ENCODE data around the gene NCK2. TPM values are rescaled to one million over a fixed set of nuclear protein-coding genes. Genes with fewer than 3 reads are reported as not detected.
A peak's percentile ranks its signal among the peaks of the same experiment; 100 is the strongest.

NCK2 gene
- total RNA-seq, 1 experiment from 2014 or later, result 89.7 TPM

DNA sequence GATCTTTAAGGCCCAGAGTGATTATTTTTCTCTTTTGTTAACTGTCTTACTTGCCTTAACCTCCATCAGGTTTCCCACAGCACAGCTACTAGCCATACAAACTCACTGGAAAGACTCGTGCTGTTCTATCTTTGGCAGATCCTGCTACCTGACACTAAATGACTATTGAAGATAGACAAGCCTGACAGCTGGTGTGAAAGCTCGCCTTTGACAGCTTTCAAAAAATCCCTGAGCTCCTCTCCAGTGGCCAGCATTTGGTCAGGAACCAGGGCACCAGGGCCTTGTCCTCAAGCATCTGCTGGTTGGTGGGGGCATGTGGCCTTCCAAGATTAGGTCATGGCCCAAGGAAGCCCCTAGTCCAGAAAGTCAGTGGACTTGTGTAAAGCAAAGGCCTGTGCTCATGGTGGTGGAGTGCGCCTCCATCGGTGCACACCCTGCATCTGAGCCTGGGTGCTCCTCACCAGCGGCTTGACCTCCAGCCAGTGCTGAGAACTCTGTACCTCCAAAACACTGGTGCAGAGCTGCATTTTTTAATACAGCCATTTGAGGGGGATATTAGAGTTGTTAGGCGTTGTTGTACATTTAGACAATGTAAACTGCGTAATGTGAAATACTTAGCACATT is 158.5 kb downstream of the NCK2 start:
- in situ Hi-C loops (cut with HindIII; ENCODE audit: low pct_unique_long_range_greater_than_20kb, low sequenced_read_pairs), result no loop called here
- DNase-seq (ENCODE audit: low read depth, low spot score), result no peak

DNA sequence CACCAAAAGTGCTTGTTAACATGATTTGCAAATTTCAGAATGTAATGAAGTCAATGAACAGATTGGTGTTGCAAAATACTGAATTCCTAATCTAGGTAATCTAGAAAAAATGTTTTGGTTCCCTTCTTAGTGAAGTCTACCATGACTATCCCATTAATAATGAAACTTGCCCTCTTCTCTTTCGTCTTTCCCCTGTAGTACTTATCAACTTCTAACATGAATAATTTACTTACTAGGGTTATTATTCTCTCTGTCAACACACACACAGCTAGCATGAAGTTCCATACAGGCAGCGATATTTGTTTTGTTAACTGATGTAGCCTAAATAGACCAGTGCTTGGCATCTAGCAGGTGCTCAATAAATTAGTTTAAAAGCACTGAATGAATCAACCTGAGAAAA is 160.2 kb downstream of the NCK2 start:
- DNase-seq (ENCODE audit: low read depth, low spot score), result no peak
- in situ Hi-C loops (cut with HindIII; ENCODE audit: low pct_unique_long_range_greater_than_20kb, low sequenced_read_pairs), result no loop called here

- in situ Hi-C loops (cut with HindIII; ENCODE audit: low pct_unique_long_range_greater_than_20kb, low sequenced_read_pairs), result no loop called here
These were observed 161.8 kb downstream of the NCK2 start for GRCh38 chr2:105906481-105906880.

GRCh38 chr2:105907184-105907583 is 162.5 kb downstream of the NCK2 start:
- in situ Hi-C loops (cut with HindIII; ENCODE audit: low pct_unique_long_range_greater_than_20kb, low sequenced_read_pairs), result no loop called here
- no peak for DNase-seq (ENCODE audit: low read depth, low spot score)

More at GRCh38 chr2:105906481-105906880, 161.8 kb downstream of the NCK2 start:
- DNase-seq (ENCODE audit: low read depth, low spot score), result no peak

GRCh38 chr2:105909215-105909614 is 164.5 kb downstream of the NCK2 start:
- in situ Hi-C loops (cut with HindIII; ENCODE audit: low pct_unique_long_range_greater_than_20kb, low sequenced_read_pairs), result no loop called here
- DNase-seq (ENCODE audit: low read depth, low spot score), result no peak

GRCh38 chr2:105910497-105911238 is 166.0 kb downstream of the NCK2 start:
- DNase-seq (ENCODE audit: low read depth, low spot score), result no peak
- in situ Hi-C loops (cut with HindIII; ENCODE audit: low pct_unique_long_range_greater_than_20kb, low sequenced_read_pairs), result no loop called here

DNA sequence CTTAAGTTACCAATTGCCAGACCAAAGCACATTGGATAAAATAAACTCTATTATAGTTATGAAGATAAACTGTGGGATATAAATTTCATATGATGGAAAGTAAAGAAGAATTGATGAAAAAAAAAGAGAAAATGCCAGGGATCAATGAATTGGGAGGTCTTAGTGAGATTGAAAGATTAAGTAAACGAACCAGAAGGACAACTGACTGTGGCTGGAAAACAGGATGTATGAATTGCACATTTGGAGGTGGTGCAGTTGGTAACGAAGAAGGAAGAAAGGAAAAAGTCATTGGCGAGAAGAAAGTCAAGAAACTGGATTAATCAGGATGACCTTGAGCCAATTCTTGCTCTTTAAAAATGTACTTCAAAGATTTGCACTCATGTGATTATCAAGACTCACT is 166.7 kb downstream of the NCK2 start:
- DNase-seq (ENCODE audit: low read depth, low spot score), result no peak
- in situ Hi-C loops (cut with HindIII; ENCODE audit: low pct_unique_long_range_greater_than_20kb, low sequenced_read_pairs), result no loop called here

DNA sequence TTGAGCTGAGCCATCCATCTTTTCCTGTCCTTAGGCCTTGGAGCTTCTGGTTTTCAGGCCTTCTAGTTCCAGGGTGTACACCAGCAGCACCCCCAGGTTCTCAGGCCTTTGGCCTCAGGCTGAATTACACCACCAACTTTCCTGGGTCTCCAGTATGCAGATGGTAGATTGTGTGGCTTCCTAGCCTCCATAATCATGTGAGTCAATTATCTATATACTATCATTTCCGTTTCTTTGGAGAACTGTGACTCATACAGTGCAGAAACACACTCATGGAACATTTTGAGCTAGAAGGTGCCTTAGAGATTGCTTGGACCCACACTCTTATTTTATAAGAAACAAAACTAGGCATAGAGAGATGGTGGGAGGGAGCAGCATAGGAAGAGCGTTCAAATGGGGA is 167.4 kb downstream of the NCK2 start:
- DNase-seq (ENCODE audit: low read depth, low spot score), result no peak
- in situ Hi-C loops (cut with HindIII; ENCODE audit: low pct_unique_long_range_greater_than_20kb, low sequenced_read_pairs), result no loop called here

DNA sequence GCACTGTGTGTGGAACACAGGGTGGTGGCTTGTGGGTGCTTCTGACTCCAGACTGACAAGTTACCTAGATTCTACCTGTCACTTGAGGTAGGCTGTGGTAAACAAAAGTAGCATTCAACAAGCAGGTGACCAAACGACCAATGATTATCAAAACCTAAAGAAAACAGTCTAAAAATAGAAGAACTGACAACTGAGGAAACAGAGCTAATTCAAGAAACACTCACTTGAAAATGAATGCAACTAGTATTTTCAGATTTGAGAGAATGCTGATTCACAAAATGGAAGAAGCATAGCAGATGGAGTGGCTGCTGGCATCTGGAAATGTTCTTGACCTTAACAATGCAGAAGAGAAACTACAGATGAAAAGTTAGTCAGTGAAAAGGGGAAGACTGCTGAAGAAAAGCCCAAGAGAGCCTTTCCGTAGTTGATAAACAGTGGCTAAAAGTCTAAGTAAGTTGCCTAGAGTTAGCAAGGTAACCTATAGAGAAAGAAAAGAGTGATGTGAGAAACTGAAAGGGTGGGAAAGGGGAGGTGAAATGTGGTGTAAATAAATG is 170.4 kb downstream of the NCK2 start:
- in situ Hi-C loops (cut with HindIII; ENCODE audit: low pct_unique_long_range_greater_than_20kb, low sequenced_read_pairs), result no loop called here
- no peak for DNase-seq (ENCODE audit: low read depth, low spot score)

GRCh38 chr2:105917226-105917625 is 172.5 kb downstream of the NCK2 start:
- no peak for DNase-seq (ENCODE audit: low read depth, low spot score)
- in situ Hi-C loops (cut with HindIII; ENCODE audit: low pct_unique_long_range_greater_than_20kb, low sequenced_read_pairs), result no loop called here

- DNase-seq (ENCODE audit: low read depth, low spot score), result no peak
- in situ Hi-C loops (cut with HindIII; ENCODE audit: low pct_unique_long_range_greater_than_20kb, low sequenced_read_pairs), result no loop called here
These were observed 173.0 kb downstream of the NCK2 start for GRCh38 chr2:105917688-105918087.

DNA sequence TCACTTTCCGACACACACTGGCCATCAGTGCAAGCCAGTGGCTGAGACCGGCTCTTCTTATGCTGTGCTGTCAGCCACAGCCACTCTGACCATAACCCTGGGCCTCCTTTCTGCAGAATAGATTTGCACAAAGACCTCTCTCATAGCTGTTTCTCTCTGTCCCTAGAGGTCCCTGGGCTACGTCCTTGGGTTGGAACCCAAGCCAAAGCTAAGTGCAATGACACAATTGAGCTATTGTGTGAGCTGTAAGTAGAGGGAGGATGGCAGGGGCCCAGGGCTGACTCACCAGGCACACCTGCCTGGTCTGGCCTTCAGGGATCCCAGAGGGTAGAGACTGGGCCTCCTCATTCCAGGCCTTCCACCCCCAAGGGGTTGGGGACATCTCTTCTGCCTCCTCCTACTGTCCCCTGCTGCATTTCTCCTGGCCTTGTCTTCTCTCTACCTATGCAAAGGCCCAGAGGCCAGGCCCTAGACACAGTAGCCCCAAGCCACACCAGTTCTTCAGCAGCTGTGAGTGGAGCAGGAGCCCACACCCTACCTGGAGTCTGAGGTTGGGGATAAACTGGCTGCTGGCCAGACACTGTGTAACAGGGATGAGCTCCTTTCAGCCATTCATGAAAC is 174.6 kb downstream of the NCK2 start:
- peak; percentile 94 for DNase-seq (ENCODE audit: low read depth, low spot score)

DNA sequence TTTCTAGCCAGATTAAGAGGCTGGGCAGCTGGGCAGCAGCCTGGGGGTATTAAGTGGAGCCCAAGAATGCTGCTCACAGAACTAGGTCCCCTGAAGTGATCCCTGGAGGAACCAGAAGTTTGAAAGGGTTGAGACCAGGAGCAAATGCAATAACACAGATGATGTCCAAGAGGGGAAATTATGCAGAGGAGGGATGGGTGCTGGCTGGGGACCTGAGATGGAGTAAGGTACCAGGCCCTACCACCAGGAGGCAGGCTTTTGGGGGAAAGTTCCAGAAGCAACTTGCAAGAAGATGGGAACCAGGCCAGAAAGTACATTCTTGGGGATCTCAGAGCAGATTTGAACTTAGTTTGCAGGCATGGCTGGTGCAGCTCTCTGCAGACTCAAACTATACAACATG is 175.1 kb downstream of the NCK2 start:
- peak; percentile 61 for DNase-seq (ENCODE audit: low read depth, low spot score)
- in situ Hi-C loops (cut with HindIII; ENCODE audit: low pct_unique_long_range_greater_than_20kb, low sequenced_read_pairs), result no loop called here

More for the DNA sequence above, 174.6 kb downstream of the NCK2 start:
- in situ Hi-C loops (cut with HindIII; ENCODE audit: low pct_unique_long_range_greater_than_20kb, low sequenced_read_pairs), result no loop called here

DNA sequence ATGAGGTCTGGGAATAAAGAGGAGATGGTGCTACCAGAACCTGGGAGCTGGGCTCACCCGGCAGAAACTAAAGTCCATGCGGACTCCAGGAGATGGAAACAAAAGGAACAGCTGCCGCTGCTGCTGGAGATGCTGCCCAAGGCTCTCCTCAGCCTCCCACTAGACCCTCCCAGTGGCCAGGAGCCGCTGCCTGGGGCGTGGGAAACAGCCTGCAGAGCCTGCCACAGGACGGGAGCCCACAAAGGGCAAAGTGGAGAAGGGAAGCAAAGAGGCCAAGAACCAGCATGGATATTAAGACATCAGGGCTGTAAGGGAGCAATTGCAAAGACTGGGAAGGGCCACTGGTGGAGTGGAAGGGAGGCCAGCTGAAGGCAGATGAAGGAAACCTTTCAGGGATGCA is 179.6 kb downstream of the NCK2 start:
- in situ Hi-C loops (cut with HindIII; ENCODE audit: low pct_unique_long_range_greater_than_20kb, low sequenced_read_pairs), result no loop called here
- DNase-seq (ENCODE audit: low read depth, low spot score), result no peak

GRCh38 chr2:105924932-105925331 is 180.2 kb downstream of the NCK2 start:
- in situ Hi-C loops (cut with HindIII; ENCODE audit: low pct_unique_long_range_greater_than_20kb, low sequenced_read_pairs), result no loop called here

DNA sequence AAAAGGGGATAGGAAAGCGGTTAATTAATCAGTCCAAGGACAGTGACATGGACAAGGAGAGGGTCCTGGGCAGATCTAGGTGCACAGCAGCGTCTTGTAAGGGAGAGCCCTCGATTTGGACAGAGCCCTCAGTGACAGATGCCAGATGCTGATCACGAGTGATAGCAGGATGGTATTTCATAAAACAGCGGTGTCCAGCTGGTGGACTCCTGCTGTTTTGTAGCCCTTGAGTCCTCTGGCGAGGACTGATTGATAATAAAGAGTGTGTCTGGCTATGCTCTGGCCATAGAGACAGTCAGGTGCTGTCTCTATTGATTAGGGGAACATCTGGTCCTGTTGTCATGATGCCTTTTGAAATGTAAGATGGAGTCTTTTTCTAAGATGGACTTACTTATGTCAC is 180.7 kb downstream of the NCK2 start:
- in situ Hi-C loops (cut with HindIII; ENCODE audit: low pct_unique_long_range_greater_than_20kb, low sequenced_read_pairs), result no loop called here
- DNase-seq (ENCODE audit: low read depth, low spot score), result no peak

More at GRCh38 chr2:105924932-105925331, 180.2 kb downstream of the NCK2 start:
- DNase-seq (ENCODE audit: low read depth, low spot score), result no peak

DNA sequence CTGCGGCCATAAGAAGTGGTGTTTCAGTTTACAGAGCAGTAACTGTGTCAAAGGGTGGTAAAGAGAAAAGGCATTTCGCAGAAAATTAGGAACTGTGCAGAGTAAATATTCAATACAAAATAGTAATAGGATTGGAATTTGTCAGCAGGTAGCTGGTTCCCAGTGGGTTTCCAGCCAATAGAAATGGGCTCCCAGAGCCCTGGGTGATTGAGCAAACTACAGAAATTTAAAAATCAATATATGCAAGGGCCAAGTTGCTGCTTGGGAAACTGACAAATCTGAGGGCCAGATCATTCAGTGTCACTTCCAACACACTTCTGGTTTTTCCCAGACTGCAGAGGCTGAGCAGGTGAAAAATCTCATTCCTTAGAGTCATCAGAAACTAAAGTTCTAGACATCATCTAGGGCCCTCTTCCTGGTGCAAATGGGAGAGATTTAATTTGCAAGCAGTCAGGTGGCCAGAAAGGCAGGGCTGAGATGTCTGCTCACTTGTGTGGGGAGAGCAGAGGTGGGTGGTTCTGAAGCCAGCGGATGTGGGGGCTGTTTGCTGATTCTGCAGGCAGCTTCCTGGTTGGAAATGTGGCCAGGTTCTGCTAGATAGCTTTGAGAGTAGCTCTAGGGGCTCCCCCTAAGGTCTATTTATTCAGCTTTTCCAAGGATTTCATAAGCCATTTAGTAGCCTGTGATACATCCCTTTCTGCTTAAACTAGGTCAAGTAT is 182.4 kb downstream of the NCK2 start:
- no peak for DNase-seq (ENCODE audit: low read depth, low spot score)
- in situ Hi-C loops (cut with HindIII; ENCODE audit: low pct_unique_long_range_greater_than_20kb, low sequenced_read_pairs), result no loop called here

- in situ Hi-C loops (cut with HindIII; ENCODE audit: low pct_unique_long_range_greater_than_20kb, low sequenced_read_pairs), result no loop called here
- DNase-seq (ENCODE audit: low read depth, low spot score), result no peak
These were observed 183.4 kb downstream of the NCK2 start for GRCh38 chr2:105928086-105928485.
